Muscle layer of colon (tissue), 2 donors: ENCODE measurements around the gene CNIH4.

Experiments used
- H3K27ac ChIP-seq: one replicate; pipeline ENCODE4 v1.7.0; 2013; ENCODE audit warnings: low read depth, mild to moderate bottlenecking, low read length, moderate library complexity
- H3K27me3 ChIP-seq, 2 donors: one replicate each; pipeline ENCODE4 v1.7.0; 2013; ENCODE audit warnings: low read length in 2 of 2, mild to moderate bottlenecking in 2 of 2; ENCODE audit not compliant: insufficient read depth in 2 of 2, control insufficient read depth in 1 of 2
- H3K36me3 ChIP-seq: one replicate; pipeline ENCODE4 v1.7.0; 2013; ENCODE audit warnings: mild to moderate bottlenecking, low read length; ENCODE audit not compliant: insufficient read depth
- H3K4me1 ChIP-seq: one replicate; pipeline ENCODE4 v1.7.0; 2013; ENCODE audit warnings: mild to moderate bottlenecking, low read length; ENCODE audit not compliant: insufficient read depth
- H3K4me3 ChIP-seq, 2 donors: one replicate each; pipeline ENCODE4 v1.7.0; 2013; ENCODE audit warnings: low read length in 2 of 2, low read depth in 1 of 2, mild to moderate bottlenecking in 1 of 2, moderate library complexity in 1 of 2
- H3K9ac ChIP-seq: one replicate; pipeline ENCODE4 v1.7.0; 2013; ENCODE audit warnings: low read length
- H3K9me3 ChIP-seq: one replicate; pipeline ENCODE4 v1.7.0; 2013; ENCODE audit warnings: mild to moderate bottlenecking, low read length
- donor health status: abdominal sarcoma.
- donor health status: Adenocarcinoma of cecum.

CNIH4 gene

DNA sequence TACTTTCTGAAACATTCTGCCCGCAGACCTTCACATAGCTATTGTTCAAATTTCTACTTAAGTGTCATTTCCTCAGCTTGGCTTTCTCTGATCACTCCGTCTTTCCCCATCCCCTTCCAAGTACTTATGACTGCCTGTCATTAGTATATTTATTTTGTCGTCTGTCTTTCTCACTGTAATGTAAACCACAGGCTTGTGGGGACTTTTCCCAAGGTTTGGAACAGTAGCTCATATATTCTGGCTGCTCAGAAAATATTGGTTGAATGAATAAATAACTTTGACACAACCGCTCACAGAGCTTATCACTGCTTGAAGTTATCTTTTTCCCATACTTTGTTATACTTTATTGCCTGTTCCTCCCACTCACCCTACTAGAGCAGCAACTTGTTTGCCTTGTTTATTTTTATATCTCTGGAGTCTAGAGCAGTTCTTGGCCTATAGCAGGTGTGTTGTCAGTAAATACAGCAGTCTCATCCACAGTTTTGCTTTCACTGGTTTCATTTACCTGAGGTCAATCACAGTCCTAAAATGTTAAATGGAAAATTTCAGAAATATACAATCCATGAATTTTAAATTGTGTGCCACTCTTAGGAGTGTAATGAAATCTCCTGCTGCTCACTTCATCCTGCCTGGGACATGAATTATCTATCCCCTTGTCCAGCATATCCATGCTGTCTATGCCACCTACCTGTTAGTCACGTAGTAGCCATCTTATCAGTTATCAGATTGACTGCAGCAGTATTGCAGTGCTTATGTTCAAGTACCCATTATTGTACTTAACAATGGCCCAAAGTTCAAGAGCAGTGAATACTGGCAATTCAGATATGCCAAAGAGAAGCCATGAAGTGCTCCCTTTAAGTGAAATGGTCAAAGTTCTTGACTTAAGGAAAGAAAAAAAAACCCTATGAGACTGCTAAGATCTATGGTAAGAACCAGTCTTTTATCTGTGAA, 2.4 kb upstream of the CNIH4 start:
- H3K9me3 ChIP-seq, result no peaks in the 10 kb centered on the region

DNA sequence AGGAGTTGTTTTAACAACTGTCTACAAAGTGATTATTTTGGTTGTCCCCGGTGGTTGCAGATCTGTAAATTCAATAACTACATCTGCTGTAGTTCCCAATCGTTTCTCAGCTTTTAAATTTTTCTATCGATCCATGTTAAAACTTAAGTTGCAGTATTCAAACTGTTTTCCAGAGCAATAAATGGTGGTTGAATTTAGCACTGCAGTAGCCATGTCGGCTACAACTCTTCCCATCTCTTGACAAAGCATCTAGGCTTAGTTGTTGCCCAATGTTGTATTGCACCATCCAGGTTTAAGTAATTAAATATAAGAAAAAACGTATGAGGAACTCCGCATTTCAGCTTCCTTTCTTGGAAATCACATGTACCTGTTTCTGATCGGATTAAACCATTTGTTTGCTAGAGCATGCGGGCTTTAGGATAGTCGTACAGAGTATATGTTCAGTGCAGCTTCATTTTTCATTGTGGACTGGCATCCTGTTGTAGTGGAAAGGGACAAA, 996 bp downstream of the CNIH4 start:
- Histone ChIP-seq H3K4me1 (peaks cover 22% of the 10 kb centered on the region), H3K27ac (peak overlapping the region; percentile 98), H3K36me3 (no peaks in the 10 kb centered on the region), H3K27me3 (no peaks in the 10 kb centered on the region), H3K9ac (peak overlapping the region; percentile 9), H3K9me3 (no peaks in the 10 kb centered on the region), H3K4me3 (peak overlapping the region; percentile 75 to 85)

More for the DNA sequence above, 2.4 kb upstream of the CNIH4 start:
- Histone ChIP-seq H3K4me3 (no peak overlapping the region), H3K36me3 (no peaks in the 10 kb centered on the region), H3K27ac (no peak overlapping the region), H3K4me1 (peaks cover 14% of the 10 kb centered on the region), H3K27me3 (no peaks in the 10 kb centered on the region), H3K9ac (no peak overlapping the region)

DNA sequence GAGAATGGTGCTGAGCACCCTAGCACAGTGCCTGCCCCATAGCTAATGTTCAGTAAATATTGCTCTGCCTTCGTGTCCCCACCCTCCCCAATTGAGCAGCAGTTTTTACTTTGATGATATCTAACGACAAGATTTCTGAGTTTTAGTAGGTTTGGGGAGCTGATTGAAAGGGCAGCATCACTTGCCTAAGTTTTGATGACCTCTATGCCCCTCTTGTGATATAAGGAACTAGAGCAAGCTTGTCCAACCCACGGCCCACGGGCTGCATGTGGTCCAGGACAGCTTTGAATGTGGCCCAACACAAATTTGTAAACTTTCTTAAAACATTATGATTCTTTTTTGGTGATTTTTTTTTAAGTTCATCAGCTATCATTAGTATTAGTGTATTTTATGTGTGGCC, 1.6 kb downstream of the CNIH4 start:
- H3K4me3 ChIP-seq, result peak overlapping the region in 1 of 2 donors; percentile 75

DNA sequence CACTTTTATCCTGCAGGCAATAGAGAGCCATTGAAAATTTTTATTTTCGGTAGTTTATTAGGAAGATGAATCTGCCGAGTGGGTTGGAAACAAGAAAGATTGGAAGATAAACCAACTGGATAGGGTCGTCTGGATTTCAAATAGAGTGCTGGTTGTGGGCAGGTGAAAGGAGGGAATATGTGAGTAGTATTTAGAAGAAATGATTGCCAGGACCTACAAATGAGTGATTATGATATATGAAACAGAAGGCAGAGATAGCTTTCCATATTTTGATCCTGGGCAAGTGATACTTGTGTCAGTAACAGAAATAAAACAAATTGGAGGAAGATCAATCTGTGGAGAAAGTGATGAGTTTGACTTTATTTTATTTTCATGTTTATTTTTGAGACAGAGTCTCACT, 2.5 kb downstream of the CNIH4 start:
- Histone ChIP-seq H3K27ac (no peak overlapping the region), H3K4me1 (peaks cover 22% of the 10 kb centered on the region)

More for the DNA sequence above, 1.6 kb downstream of the CNIH4 start:
- H3K4me1 ChIP-seq, result peaks cover 22% of the 10 kb centered on the region
- no peak overlapping the region for H3K27ac ChIP-seq
- no peaks in the 10 kb centered on the region for H3K36me3 ChIP-seq
- H3K9me3 ChIP-seq, result no peaks in the 10 kb centered on the region
- peak overlapping the region; percentile 9 for H3K9ac ChIP-seq
- no peaks in the 10 kb centered on the region for H3K27me3 ChIP-seq

DNA sequence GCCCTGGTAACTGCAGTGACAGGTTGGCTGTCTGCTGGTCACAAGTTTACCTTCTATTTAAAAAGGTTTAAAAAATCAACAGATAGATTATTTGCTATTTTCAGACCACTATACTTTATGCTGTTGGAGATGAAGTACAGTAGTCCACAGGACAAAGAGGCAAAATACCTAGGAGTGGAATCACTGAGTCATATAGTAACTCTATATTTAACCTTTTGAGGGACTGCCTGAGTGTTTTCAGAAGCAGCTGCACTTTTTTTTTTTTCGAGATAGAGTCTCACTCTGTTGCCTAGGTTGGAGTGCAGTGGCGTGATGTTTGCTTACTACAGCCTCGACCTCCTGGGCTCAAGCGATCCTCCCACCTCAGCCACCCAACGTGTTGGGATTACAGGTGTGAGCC, 11.7 kb downstream of the CNIH4 start:
- Histone ChIP-seq H3K9me3 (no peaks in the 10 kb centered on the region), H3K4me3 (no peak overlapping the region), H3K9ac (no peak overlapping the region), H3K4me1 (no peaks in the 10 kb centered on the region), H3K27me3 (no peaks in the 10 kb centered on the region), H3K27ac (no peak overlapping the region), H3K36me3 (peaks cover 34% of the 10 kb centered on the region)

More for the DNA sequence above, 2.5 kb downstream of the CNIH4 start:
- Histone ChIP-seq H3K9ac (no peak overlapping the region), H3K9me3 (no peaks in the 10 kb centered on the region), H3K4me3 (no peak overlapping the region), H3K36me3 (no peaks in the 10 kb centered on the region), H3K27me3 (no peaks in the 10 kb centered on the region)

DNA sequence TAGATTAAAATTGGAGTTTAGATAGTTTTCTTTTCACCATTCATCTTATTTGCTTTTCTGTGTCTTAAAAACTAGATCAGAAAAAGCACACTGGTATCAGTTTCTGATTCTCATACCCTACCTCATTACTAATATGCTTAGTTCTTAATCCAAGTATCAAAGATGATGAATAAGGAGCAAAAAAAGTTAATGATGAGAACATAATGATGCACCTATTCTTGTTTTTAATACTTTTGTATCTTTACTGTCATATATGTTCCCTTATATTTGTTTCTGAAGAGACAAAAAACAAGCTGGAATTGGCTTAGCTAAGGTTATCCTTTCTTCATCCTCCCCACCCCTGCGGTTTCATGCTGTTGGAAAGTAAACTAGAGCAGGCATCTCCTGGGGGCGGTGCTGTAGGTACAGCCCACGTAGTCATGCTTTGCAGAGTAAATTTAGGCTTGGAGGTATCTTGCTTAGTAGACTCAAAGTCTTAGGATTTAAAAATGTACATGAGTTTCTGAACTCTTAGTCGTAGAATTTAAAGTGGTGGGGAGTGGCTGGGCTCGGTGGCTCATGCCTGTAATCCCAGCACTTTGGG, 16.4 kb downstream of the CNIH4 start:
- no peaks in the 10 kb centered on the region for H3K4me1 ChIP-seq
- no peaks in the 10 kb centered on the region for H3K9me3 ChIP-seq
- no peak overlapping the region for H3K9ac ChIP-seq
- H3K27me3 ChIP-seq, result no peaks in the 10 kb centered on the region
- H3K36me3 ChIP-seq, result peaks cover 63% of the 10 kb centered on the region
- H3K27ac ChIP-seq, result no peak overlapping the region
- H3K4me3 ChIP-seq, result no peak overlapping the region

DNA sequence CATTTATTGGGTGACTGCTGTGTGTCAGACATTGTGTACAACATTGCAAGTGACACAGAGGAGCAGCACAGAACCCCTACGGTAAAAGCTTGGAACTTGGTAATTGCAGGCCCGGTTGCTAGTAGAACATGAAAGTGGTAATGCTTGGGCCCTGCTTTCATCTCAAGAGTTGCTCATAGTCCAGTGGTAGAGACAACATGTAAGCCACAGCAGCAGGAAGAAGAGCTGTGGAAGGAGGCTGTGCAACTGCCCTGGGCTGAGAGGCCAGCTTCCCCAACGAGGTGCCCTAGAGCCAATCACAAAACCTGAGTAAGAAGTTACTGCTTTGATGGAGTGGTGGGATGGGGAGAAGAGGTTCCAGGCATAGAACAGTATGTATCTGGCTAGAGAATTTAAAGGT, 18.4 kb downstream of the CNIH4 start:
- Histone ChIP-seq H3K4me3 (no peak overlapping the region), H3K4me1 (no peaks in the 10 kb centered on the region), H3K9me3 (no peaks in the 10 kb centered on the region), H3K27ac (no peak overlapping the region), H3K36me3 (peaks cover 63% of the 10 kb centered on the region), H3K9ac (no peak overlapping the region), H3K27me3 (no peaks in the 10 kb centered on the region)

DNA sequence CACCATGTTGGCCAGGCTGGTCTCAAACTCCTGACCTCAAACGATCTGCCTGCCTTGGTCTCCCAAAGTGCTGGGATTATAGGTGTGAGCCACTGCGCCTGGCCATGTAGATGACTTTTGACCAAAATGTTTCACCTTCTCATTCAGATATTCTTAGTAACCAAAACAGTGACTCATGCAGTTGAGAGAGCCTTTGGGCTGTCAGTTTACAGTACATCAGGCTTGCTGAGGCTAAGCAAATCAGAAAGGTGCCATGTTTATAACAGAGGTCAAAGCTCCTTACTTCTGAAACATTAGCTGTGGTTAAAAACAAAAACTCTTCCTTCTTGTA, 21.0 kb downstream of the CNIH4 start:
- H3K27ac ChIP-seq, result no peak overlapping the region
- H3K4me3 ChIP-seq, result no peak overlapping the region
- H3K36me3 ChIP-seq, result peaks cover 56% of the 10 kb centered on the region
- no peaks in the 10 kb centered on the region for H3K9me3 ChIP-seq
- H3K27me3 ChIP-seq, result no peaks in the 10 kb centered on the region
- H3K4me1 ChIP-seq, result no peaks in the 10 kb centered on the region
- H3K9ac ChIP-seq, result no peak overlapping the region

DNA sequence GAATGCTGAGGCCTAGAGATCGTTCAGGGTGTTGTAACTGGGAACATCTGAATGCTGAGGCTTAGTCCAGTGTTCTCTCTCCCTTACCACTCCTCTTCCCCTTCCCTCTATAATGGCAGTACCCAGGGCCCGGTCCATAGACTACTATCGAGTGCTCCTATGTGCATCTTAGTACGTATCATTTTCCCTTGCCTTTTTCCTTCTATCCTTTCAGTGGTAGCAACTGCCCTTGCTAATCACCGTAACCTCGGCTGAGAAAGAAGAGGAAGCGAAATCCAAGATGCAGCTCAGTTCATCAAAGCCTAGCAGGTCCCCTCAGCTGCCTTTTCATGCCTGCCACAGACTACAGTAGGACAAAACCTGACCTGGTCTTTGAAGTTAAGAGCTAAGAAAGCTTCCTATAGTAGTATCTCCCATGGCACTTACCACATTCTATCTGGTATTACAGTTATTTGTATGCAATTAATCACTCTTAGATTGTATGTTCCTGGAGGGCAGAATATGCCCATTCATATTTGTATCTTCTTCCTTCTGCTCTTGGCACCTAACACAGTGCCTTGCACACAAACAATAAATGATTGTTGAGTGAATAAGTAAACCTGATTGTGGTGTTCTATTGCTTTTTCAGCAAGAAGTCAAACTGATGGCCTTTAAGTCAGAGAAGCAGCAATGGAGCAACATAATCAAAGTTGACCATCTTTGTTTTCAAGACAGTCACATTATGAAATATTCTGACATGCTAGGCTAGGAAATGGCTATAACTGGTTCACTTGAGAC, 22.4 kb downstream of the CNIH4 start:
- H3K4me1 ChIP-seq, result no peaks in the 10 kb centered on the region
- no peak overlapping the region for H3K9ac ChIP-seq
- no peak overlapping the region for H3K4me3 ChIP-seq
- peaks cover 47% of the 10 kb centered on the region for H3K36me3 ChIP-seq
- no peaks in the 10 kb centered on the region for H3K27me3 ChIP-seq
- H3K9me3 ChIP-seq, result no peaks in the 10 kb centered on the region
- no peak overlapping the region for H3K27ac ChIP-seq

DNA sequence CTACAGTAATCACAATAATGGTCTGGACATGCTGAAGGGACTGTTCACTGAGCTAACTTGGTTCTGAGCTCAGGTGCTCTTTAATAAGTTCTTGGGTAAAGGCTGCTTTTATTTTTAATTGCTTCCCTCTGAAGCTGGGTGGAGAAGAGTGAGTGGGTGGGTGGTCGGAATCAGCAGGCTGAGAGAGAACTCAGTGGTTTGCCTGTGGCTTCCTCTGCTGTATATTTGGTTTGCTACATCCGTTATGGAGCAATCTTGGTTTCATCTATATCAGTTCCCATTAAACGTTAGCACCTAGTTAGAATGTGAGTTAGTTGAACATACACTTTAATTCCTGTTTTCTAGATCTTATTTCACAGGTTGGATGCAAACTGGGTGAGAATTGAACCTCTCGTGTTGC, 23.3 kb downstream of the CNIH4 start:
- Histone ChIP-seq H3K4me3 (no peak overlapping the region), H3K9me3 (no peaks in the 10 kb centered on the region), H3K9ac (no peak overlapping the region), H3K27ac (no peak overlapping the region), H3K36me3 (peaks cover 41% of the 10 kb centered on the region), H3K27me3 (no peaks in the 10 kb centered on the region), H3K4me1 (no peaks in the 10 kb centered on the region)

DNA sequence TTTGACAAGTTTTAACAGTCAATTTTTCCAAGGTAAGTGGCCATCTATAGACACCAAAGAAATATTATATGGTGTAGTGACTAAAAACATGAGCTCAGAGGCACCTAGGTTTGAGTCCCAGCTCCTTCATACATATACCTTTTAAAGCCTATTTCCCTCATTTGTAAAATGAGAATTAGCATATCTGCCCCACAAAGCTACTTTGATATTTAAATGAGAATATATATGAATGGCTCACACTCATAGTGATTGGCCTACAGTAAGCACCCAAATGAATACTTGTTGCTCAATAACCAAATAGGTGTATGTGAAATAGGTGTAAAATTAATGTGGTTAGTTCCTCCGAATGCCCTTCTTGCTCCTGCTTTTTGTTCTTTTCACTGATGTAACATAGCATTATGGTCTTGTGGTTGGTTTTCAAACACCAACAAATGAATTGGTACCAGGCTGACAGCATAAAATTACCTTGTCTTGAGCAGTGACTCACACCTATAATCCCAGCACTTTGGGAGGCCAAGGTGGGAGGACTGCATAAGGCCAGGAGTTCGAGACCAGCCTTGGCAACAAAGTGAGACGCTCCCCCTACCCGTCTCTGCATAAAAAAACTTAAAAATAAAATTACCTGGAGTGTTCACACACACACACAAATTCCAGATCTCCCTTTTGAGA, 25.3 kb downstream of the CNIH4 start:
- H3K36me3 ChIP-seq, result peaks cover 28% of the 10 kb centered on the region
- no peak overlapping the region for H3K4me3 ChIP-seq
- no peaks in the 10 kb centered on the region for H3K27me3 ChIP-seq
- no peaks in the 10 kb centered on the region for H3K4me1 ChIP-seq
- no peak overlapping the region for H3K9ac ChIP-seq
- no peak overlapping the region for H3K27ac ChIP-seq
- no peaks in the 10 kb centered on the region for H3K9me3 ChIP-seq
